Measurements from ENCODE around the gene DENND6B.
A peak's percentile ranks its signal among the peaks of the same experiment; 100 is the strongest.

The DENND6B gene

GRCh38 chr22:50311606-50312351 is 15.0 kb downstream of the DENND6B start:
- no peak for TF ChIP-seq PAX5 (IDR thresholded peaks at IDR 0.05; ENCODE audit: insufficient read depth, low read length, severe bottlenecking)
- TF ChIP-seq POLR2AphosphoS5 (IDR thresholded peaks at IDR 0.05; ENCODE audit: low read depth, low read length), result no peak
- no peak for TF ChIP-seq TAF1 (IDR thresholded peaks at IDR 0.05; ENCODE audit: low read depth, low read length)
- no peak for TF ChIP-seq SPI1 (IDR thresholded peaks at IDR 0.05; ENCODE audit: low read depth, low read length)
- no peak for TF ChIP-seq POLR2A (IDR thresholded peaks at IDR 0.05; ENCODE audit: low read depth, low read length)
- no peak for TF ChIP-seq POU2F2 (IDR thresholded peaks at IDR 0.05; ENCODE audit: low read depth, low read length)
- DNase-seq (ENCODE audit: insufficient read length, low spot score), result no peak
- no peak for FAIRE-seq

GRCh38 chr22:50310949-50311444 is 15.8 kb downstream of the DENND6B start:
- no peak for DNase-seq (ENCODE audit: insufficient read length, low spot score)
- FAIRE-seq, result no peak
- TF ChIP-seq POLR2A (IDR thresholded peaks at IDR 0.05; ENCODE audit: low read depth, low read length) (no peak), SPI1 (IDR thresholded peaks at IDR 0.05; ENCODE audit: low read depth, low read length) (no peak), TAF1 (IDR thresholded peaks at IDR 0.05; ENCODE audit: low read depth, low read length) (no peak), POU2F2 (IDR thresholded peaks at IDR 0.05; ENCODE audit: low read depth, low read length) (no peak), PAX5 (IDR thresholded peaks at IDR 0.05; ENCODE audit: insufficient read depth, low read length, severe bottlenecking) (no peak), POLR2AphosphoS5 (IDR thresholded peaks at IDR 0.05; ENCODE audit: low read depth, low read length) (no peak)

GRCh38 chr22:50310031-50310722 is 16.6 kb downstream of the DENND6B start:
- no peak for FAIRE-seq
- DNase-seq (ENCODE audit: insufficient read length, low spot score), result no peak
- no peak for TF ChIP-seq POLR2A (IDR thresholded peaks at IDR 0.05; ENCODE audit: low read depth, low read length)
- TF ChIP-seq TAF1 (IDR thresholded peaks at IDR 0.05; ENCODE audit: low read depth, low read length), result no peak
- no peak for TF ChIP-seq POU2F2 (IDR thresholded peaks at IDR 0.05; ENCODE audit: low read depth, low read length)
- no peak for TF ChIP-seq SPI1 (IDR thresholded peaks at IDR 0.05; ENCODE audit: low read depth, low read length)
- TF ChIP-seq PAX5 (IDR thresholded peaks at IDR 0.05; ENCODE audit: insufficient read depth, low read length, severe bottlenecking), result no peak
- no peak for TF ChIP-seq POLR2AphosphoS5 (IDR thresholded peaks at IDR 0.05; ENCODE audit: low read depth, low read length)

DNA sequence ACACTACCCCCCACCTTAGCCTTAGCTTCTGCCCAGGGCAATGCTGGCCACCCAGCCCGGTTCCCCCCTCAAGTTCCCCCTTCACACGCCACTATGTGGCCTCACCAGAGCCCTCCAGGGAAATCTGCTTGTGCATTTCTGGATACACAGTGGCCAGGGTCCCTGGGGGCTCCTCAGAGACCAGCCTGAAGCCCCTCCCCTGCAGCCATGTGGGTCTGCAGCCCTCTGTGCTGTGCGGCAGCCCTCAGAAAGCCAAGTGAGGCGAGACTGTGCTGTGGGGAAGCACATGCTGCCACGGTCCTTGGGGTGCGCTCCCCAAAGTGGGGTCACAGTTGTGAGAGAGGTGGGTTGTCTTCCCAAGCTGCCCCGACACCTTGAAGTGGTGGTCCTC is 17.2 kb downstream of the DENND6B start:
- FAIRE-seq, result no peak
- DNase-seq (ENCODE audit: insufficient read length, low spot score), result no peak
- TF ChIP-seq POU2F2 (IDR thresholded peaks at IDR 0.05; ENCODE audit: low read depth, low read length), result no peak
- TF ChIP-seq PAX5 (IDR thresholded peaks at IDR 0.05; ENCODE audit: insufficient read depth, low read length, severe bottlenecking), result no peak
- no peak for TF ChIP-seq TAF1 (IDR thresholded peaks at IDR 0.05; ENCODE audit: low read depth, low read length)
- no peak for TF ChIP-seq POLR2AphosphoS5 (IDR thresholded peaks at IDR 0.05; ENCODE audit: low read depth, low read length)
- TF ChIP-seq SPI1 (IDR thresholded peaks at IDR 0.05; ENCODE audit: low read depth, low read length), result no peak
- TF ChIP-seq POLR2A (IDR thresholded peaks at IDR 0.05; ENCODE audit: low read depth, low read length), result no peak

GRCh38 chr22:50308986-50309600 is 17.7 kb downstream of the DENND6B start:
- DNase-seq (ENCODE audit: insufficient read length, low spot score) (no peak), FAIRE-seq (no peak)
- TF ChIP-seq SPI1 (IDR thresholded peaks at IDR 0.05; ENCODE audit: low read depth, low read length) (no peak), PAX5 (IDR thresholded peaks at IDR 0.05; ENCODE audit: insufficient read depth, low read length, severe bottlenecking) (no peak), TAF1 (IDR thresholded peaks at IDR 0.05; ENCODE audit: low read depth, low read length) (no peak), POLR2A (IDR thresholded peaks at IDR 0.05; ENCODE audit: low read depth, low read length) (no peak), POU2F2 (IDR thresholded peaks at IDR 0.05; ENCODE audit: low read depth, low read length) (no peak), POLR2AphosphoS5 (IDR thresholded peaks at IDR 0.05; ENCODE audit: low read depth, low read length) (no peak)

DNA sequence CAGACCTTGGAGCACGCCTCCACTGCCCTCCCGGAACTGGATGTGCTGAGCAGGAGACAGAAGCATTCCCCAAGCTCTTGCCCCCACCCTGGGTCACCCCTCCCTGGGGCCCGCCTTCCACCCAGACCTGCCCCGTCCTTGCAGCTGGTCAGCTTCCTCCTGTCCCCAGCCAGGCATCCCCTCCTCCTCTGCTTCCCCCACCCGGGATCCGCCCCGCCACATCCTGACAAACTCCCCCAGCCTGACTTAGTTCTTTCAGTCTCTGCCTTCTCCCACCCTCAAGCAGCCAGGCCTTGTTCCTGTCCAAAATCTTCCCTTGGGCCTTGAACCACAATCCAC is 18.2 kb downstream of the DENND6B start:
- DNase-seq (ENCODE audit: insufficient read length, low spot score), result no peak
- peak; percentile 75 for FAIRE-seq
- TF ChIP-seq TAF1 (IDR thresholded peaks at IDR 0.05; ENCODE audit: low read depth, low read length) (no peak), POU2F2 (IDR thresholded peaks at IDR 0.05; ENCODE audit: low read depth, low read length) (no peak), SPI1 (IDR thresholded peaks at IDR 0.05; ENCODE audit: low read depth, low read length) (no peak), PAX5 (IDR thresholded peaks at IDR 0.05; ENCODE audit: insufficient read depth, low read length, severe bottlenecking) (no peak), POLR2A (IDR thresholded peaks at IDR 0.05; ENCODE audit: low read depth, low read length) (no peak), POLR2AphosphoS5 (IDR thresholded peaks at IDR 0.05; ENCODE audit: low read depth, low read length) (no peak)

- no peak for FAIRE-seq
- TF ChIP-seq POU2F2 (IDR thresholded peaks at IDR 0.05; ENCODE audit: low read depth, low read length) (no peak), POLR2A (IDR thresholded peaks at IDR 0.05; ENCODE audit: low read depth, low read length) (no peak), SPI1 (IDR thresholded peaks at IDR 0.05; ENCODE audit: low read depth, low read length) (no peak), TAF1 (IDR thresholded peaks at IDR 0.05; ENCODE audit: low read depth, low read length) (no peak), PAX5 (IDR thresholded peaks at IDR 0.05; ENCODE audit: insufficient read depth, low read length, severe bottlenecking) (no peak), POLR2AphosphoS5 (IDR thresholded peaks at IDR 0.05; ENCODE audit: low read depth, low read length) (no peak)
- no peak for DNase-seq (ENCODE audit: insufficient read length, low spot score)
These were observed 18.8 kb downstream of the DENND6B start for GRCh38 chr22:50307890-50308596.

DNA sequence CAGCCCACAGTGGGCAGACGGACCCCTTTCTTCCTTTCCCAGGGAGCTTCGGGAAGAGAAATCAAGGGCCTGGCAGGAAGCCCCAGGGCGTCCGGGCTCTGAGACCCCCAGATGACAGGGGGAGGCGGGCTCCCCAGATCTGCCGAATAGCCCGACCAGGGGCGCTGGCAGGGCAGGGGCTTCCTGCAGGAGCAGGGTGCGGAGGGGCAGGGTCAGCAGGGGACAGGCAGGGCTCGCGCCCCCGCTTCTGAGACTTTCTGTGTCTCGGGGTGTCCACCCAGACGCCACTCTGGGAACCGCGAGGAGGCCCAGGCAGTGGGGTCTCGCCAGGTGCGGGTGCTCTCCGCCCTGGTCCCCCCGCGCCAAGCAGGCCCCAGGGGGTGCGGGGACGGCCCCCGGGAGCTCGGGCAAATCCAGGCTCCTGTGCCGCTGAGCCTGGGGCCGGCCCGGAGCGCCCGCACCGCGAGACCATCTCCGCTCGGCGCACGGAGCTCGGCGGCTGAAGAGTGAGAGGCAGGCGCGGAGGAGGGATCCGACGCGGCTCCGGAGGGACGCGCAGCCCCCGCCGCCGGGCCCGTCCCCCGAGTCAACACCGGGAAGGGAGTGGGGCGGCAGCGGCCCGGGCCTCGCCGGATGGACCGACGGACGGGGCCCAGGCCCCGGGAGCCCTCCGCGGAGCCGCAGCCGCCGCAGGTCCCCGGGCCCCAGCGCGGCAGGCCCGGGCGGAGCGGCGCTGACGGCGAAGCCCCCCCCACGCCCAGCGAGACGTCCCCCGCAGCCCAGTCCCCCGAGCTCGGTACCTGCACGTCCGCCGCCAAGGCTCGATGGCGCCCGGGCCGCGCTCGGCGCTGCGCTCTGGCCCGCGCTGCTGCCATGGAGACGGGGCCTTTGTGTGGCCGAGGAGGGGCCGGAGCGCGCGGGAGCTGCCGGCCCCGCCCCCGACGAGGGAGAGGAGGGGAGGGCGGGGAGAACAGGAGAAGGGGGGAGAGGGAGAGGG is 19.8 kb downstream of the DENND6B start, which contains the start of gene PLXNB2:
Gene PLXNB2, minus strand, starts transcription at position 894 of the 997 bp plus-strand sequence. CDS start 17,062 bp downstream, outside the sequence.
- DNase-seq (ENCODE audit: insufficient read length, low spot score), result peak; percentile 84
- 0 out of 2 replicates have a peak, but pooled peaks have one; percentile 34 for TF ChIP-seq TAF1 (IDR thresholded peaks at IDR 0.05; ENCODE audit: low read depth, low read length)
- TF ChIP-seq POLR2A (IDR thresholded peaks at IDR 0.05; ENCODE audit: low read depth, low read length), result peak; percentile 27; the same call in 1 of the 2 replicates
- no peak for TF ChIP-seq POLR2AphosphoS5 (IDR thresholded peaks at IDR 0.05; ENCODE audit: low read depth, low read length)
- no peak for TF ChIP-seq SPI1 (IDR thresholded peaks at IDR 0.05; ENCODE audit: low read depth, low read length)
- TF ChIP-seq PAX5 (IDR thresholded peaks at IDR 0.05; ENCODE audit: insufficient read depth, low read length, severe bottlenecking), result no peak
- no peak for TF ChIP-seq POU2F2 (IDR thresholded peaks at IDR 0.05; ENCODE audit: low read depth, low read length)
- peak; percentile 95 for FAIRE-seq

Measured in GM12891 (cell line).